ENCODE results near the gene ATP8B2. TPM values are rescaled to one million over a fixed set of nuclear protein-coding genes. Genes with fewer than 3 reads are reported as not detected.
A peak's percentile ranks its signal among the peaks of the same experiment; 100 is the strongest.

ATP8B2 gene
- total and polyA plus RNA-seq, 7 donors = 0.92 to 64.3 (median 53.1) TPM

- no peak for DNase-seq
- no peaks in the 10 kb centered on the region for H3K9me3 ChIP-seq
- H3K36me3 ChIP-seq = peaks cover 0 to 23% (median 12%) of the 10 kb centered on the region in 4 donors
- 16% methylated on average over 9 of the region's 9 CpGs for WGBS, 2 donors
- peaks cover 0 to 26% (median 22%) of the 10 kb centered on the region in 4 donors for H3K4me1 ChIP-seq
- TF ChIP-seq CTCF (IDR thresholded peaks at IDR 0.05) = no peak
- no peak for TF ChIP-seq POLR2AphosphoS5 (IDR thresholded peaks at IDR 0.05)
- TF ChIP-seq EP300 (IDR thresholded peaks at IDR 0.05) = no peak
- no peak for TF ChIP-seq POLR2A (IDR thresholded peaks at IDR 0.05)
- peak overlapping the region in 3 of 4 donors; percentile 34 to 53 (median 46) for H3K4me3 ChIP-seq
- peak overlapping the region in 3 of 4 donors; percentile 45 to 78 (median 67) for H3K27ac ChIP-seq
- no peaks in the 10 kb centered on the region for H3K27me3 ChIP-seq
- intact Hi-C loops (cut with DNase I) = no loop called here
Measured at GRCh38 chr1:154352245-154352580, 26.9 kb downstream of the ATP8B2 start.

GRCh38 chr1:154352581-154353459, 27.5 kb downstream of the ATP8B2 start:
- Histone ChIP-seq H3K4me3 (peak overlapping the region; percentile 16 to 53 (median 40)), H3K27me3 (no peaks in the 10 kb centered on the region), H3K36me3 (peaks cover 0 to 21% (median 11%) of the 10 kb centered on the region in 4 donors), H3K9me3 (no peaks in the 10 kb centered on the region), H3K4me1 (peaks cover 0 to 26% (median 22%) of the 10 kb centered on the region in 4 donors), H3K27ac (peak overlapping the region; percentile 45 to 78 (median 62))
- 1% methylated on average over 41 of the region's 41 CpGs for WGBS, 2 donors
- no peak for TF ChIP-seq POLR2A (IDR thresholded peaks at IDR 0.05)
- TF ChIP-seq CTCF (IDR thresholded peaks at IDR 0.05) = no peak
- no peak for TF ChIP-seq POLR2AphosphoS5 (IDR thresholded peaks at IDR 0.05)
- intact Hi-C loops (cut with DNase I) = no loop called here
- DNase-seq = no peak

GRCh38 chr1:154353460-154353904, 28.2 kb downstream of the ATP8B2 start:
- Histone ChIP-seq H3K4me1 (peaks cover 0 to 26% (median 22%) of the 10 kb centered on the region in 4 donors), H3K9me3 (no peaks in the 10 kb centered on the region), H3K36me3 (peaks cover 0 to 14% (median 6%) of the 10 kb centered on the region in 4 donors), H3K4me3 (peak overlapping the region in 3 of 4 donors; percentile 34 to 53 (median 46)), H3K27me3 (no peaks in the 10 kb centered on the region), H3K27ac (peak overlapping the region; percentile 45 to 78 (median 62))
- no peak for DNase-seq
- TF ChIP-seq EP300 (IDR thresholded peaks at IDR 0.05) (no peak), POLR2A (IDR thresholded peaks at IDR 0.05) (no peak), POLR2AphosphoS5 (IDR thresholded peaks at IDR 0.05) (peak in 1 of 4 donors; percentile 10)
- intact Hi-C loops (cut with DNase I) = no loop called here
- WGBS, 2 donors = 6 to 12% methylated on average over 1 of the region's 1 CpG

- Histone ChIP-seq H3K9me3 (no peaks in the 10 kb centered on the region), H3K4me3 (no peak overlapping the region), H3K27ac (no peak overlapping the region), H3K4me1 (peaks cover 0 to 26% (median 22%) of the 10 kb centered on the region in 4 donors), H3K36me3 (peaks cover 0 to 9% (median 2%) of the 10 kb centered on the region in 4 donors), H3K27me3 (no peaks in the 10 kb centered on the region)
- 92 to 93% methylated on average over 5 of the region's 5 CpGs for WGBS, 2 donors
- intact Hi-C loops (cut with DNase I) = no loop called here
- DNase-seq = no peak
- TF ChIP-seq EP300 (IDR thresholded peaks at IDR 0.05) = no peak
- TF ChIP-seq POLR2AphosphoS5 (IDR thresholded peaks at IDR 0.05) = no peak
- no peak for TF ChIP-seq CTCF (IDR thresholded peaks at IDR 0.05)
- no peak for TF ChIP-seq POLR2A (IDR thresholded peaks at IDR 0.05)
Measured at GRCh38 chr1:154353966-154354365, 28.6 kb downstream of the ATP8B2 start.

GRCh38 chr1:154358519-154358918, 33.2 kb downstream of the ATP8B2 start:
- no peaks in the 10 kb centered on the region for H3K9me3 ChIP-seq
- 90 to 94% methylated on average over 8 of the region's 8 CpGs for WGBS, 2 donors
- no peaks in the 10 kb centered on the region for H3K27me3 ChIP-seq
- H3K36me3 ChIP-seq = no peaks in the 10 kb centered on the region
- intact Hi-C loops (cut with DNase I) = no loop called here
- no peak for DNase-seq
- no peak overlapping the region for H3K4me3 ChIP-seq
- TF ChIP-seq EP300 (IDR thresholded peaks at IDR 0.05) (no peak), POLR2AphosphoS5 (IDR thresholded peaks at IDR 0.05) (no peak), CTCF (IDR thresholded peaks at IDR 0.05) (no peak), POLR2A (IDR thresholded peaks at IDR 0.05) (no peak)
- no peak overlapping the region for H3K27ac ChIP-seq
- peaks cover 0 to 4% (median 2%) of the 10 kb centered on the region in 4 donors for H3K4me1 ChIP-seq
